ENCODE results near the gene PAF1. TPM values are rescaled to one million over a fixed set of nuclear protein-coding genes. Genes with fewer than 3 reads are reported as not detected.

Gene PAF1
- total RNA-seq, 1 donor from 2014 or later: 43.6 TPM

GRCh38 chr19:39409208-39410016 lies 18.5 kb upstream of the PAF1 start:
- no peaks in the 10 kb centered on the region for H3K9me3 Mint-ChIP-seq
- peaks cover 8% of the 10 kb centered on the region for H3K27me3 Mint-ChIP-seq
- DNase-seq (ENCODE audit: extremely low spot score, unreplicated experiment): peak; percentile 86
- peaks cover 12% of the 10 kb centered on the region for H3K36me3 Mint-ChIP-seq
- peak overlapping the region; percentile 99 for H3K27ac Mint-ChIP-seq
- H3K4me1 Mint-ChIP-seq (ENCODE audit: unreplicated experiment): peaks cover 31% of the 10 kb centered on the region
- peak overlapping the region; percentile 93 for H3K4me3 Mint-ChIP-seq
- TF ChIP-seq CTCF (conservative IDR thresholded peaks at IDR 0.05): peak; percentile 43

GRCh38 chr19:39408392-39409207 lies 17.7 kb upstream of the PAF1 start:
- Mint-ChIP-seq H3K4me3 (peak overlapping the region; percentile 93), H3K9me3 (no peaks in the 10 kb centered on the region), H3K36me3 (peaks cover 6% of the 10 kb centered on the region), H3K27ac (peak overlapping the region; percentile 99), H3K27me3 (peaks cover 8% of the 10 kb centered on the region), H3K4me1 (ENCODE audit: unreplicated experiment) (peaks cover 28% of the 10 kb centered on the region)
- no peak for TF ChIP-seq CTCF (conservative IDR thresholded peaks at IDR 0.05)
- no peak for DNase-seq (ENCODE audit: extremely low spot score, unreplicated experiment)

GRCh38 chr19:39407660-39408391 lies 16.9 kb upstream of the PAF1 start:
- DNase-seq (ENCODE audit: extremely low spot score, unreplicated experiment): no peak
- peaks cover 8% of the 10 kb centered on the region for H3K27me3 Mint-ChIP-seq
- H3K4me1 Mint-ChIP-seq (ENCODE audit: unreplicated experiment): peaks cover 28% of the 10 kb centered on the region

GRCh38 chr19:39407410-39407659 lies 16.4 kb upstream of the PAF1 start:
- H3K4me1 Mint-ChIP-seq (ENCODE audit: unreplicated experiment): peaks cover 28% of the 10 kb centered on the region
- H3K4me3 Mint-ChIP-seq: peak overlapping the region; percentile 93
- H3K27ac Mint-ChIP-seq: peak overlapping the region; percentile 99
- peaks cover 6% of the 10 kb centered on the region for H3K36me3 Mint-ChIP-seq
- TF ChIP-seq CTCF (conservative IDR thresholded peaks at IDR 0.05): no peak
- H3K9me3 Mint-ChIP-seq: no peaks in the 10 kb centered on the region
- no peak for DNase-seq (ENCODE audit: extremely low spot score, unreplicated experiment)
- H3K27me3 Mint-ChIP-seq: peaks cover 8% of the 10 kb centered on the region

More at GRCh38 chr19:39407660-39408391, 16.9 kb upstream of the PAF1 start:
- TF ChIP-seq CTCF (conservative IDR thresholded peaks at IDR 0.05): no peak
- Mint-ChIP-seq H3K9me3 (no peaks in the 10 kb centered on the region), H3K36me3 (peaks cover 6% of the 10 kb centered on the region), H3K4me3 (peak overlapping the region; percentile 93), H3K27ac (peak overlapping the region; percentile 99)

- peaks cover 33% of the 10 kb centered on the region for H3K4me1 Mint-ChIP-seq (ENCODE audit: unreplicated experiment)
- peak within 1 kb of the TSS; percentile 96 for H3K4me3 Mint-ChIP-seq
- no peaks in the 10 kb centered on the region for H3K9me3 Mint-ChIP-seq
- no peak for TF ChIP-seq CTCF (conservative IDR thresholded peaks at IDR 0.05)
- H3K27me3 Mint-ChIP-seq: peaks cover 4% of the 10 kb centered on the region
- peak within 1 kb of the TSS; percentile 99 for H3K27ac Mint-ChIP-seq
- peaks cover 6% of the 10 kb centered on the region for H3K36me3 Mint-ChIP-seq
- peak; percentile 83 for DNase-seq (ENCODE audit: extremely low spot score, unreplicated experiment)
Measured at GRCh38 chr19:39406656-39407409, 15.9 kb upstream of the PAF1 start, which contains the start of gene ZFP36. TSS of gene ZFP36 (plus strand) at chr19:39406847. CDS start at chr19:39406905, 58 bp downstream.

Data from type B pancreatic cell (in vitro differentiated cells).